Left lung (tissue), 10 donors: ENCODE results near the gene PHLDB2. TPM values are rescaled to one million over a fixed set of nuclear protein-coding genes. Genes with fewer than 3 reads are reported as not detected.
A peak's percentile ranks its signal among the peaks of the same experiment; 100 is the strongest.

Experiments
- ATAC-seq: fragments of 200-7000 bp; cut with Tn5 transposase; one replicate; pipeline ENCODE4 v1.9.1; 2020; ENCODE audit warnings: moderate library complexity
- DNase-seq, 4 donors: peaks; one replicate each; pipeline ENCODE4 v3.0.0-alpha.2; 2013 to 2020
- H3K27ac ChIP-seq, 2 donors: fragments of 200-600 bp; sonication (generic) in 1 of 2; one replicate each; pipeline versions ENCODE4 v1.5.0 to v1.8.0; 2020 to 2021
- H3K27me3 ChIP-seq, 2 donors: fragments of 200-600 bp; sonication (generic) in 1 of 2; one replicate each; pipeline versions ENCODE4 v1.5.0 to v1.8.0; 2020 to 2021
- H3K36me3 ChIP-seq, 2 donors: fragments of 200-600 bp; sonication (generic) in 1 of 2; one replicate each; pipeline versions ENCODE4 v1.5.0 to v1.8.0; 2020 to 2021
- H3K4me1 ChIP-seq, 2 donors: fragments of 200-600 bp; one replicate each; pipeline ENCODE4 v1.8.0; 2021
- H3K4me3 ChIP-seq, 2 donors: fragments of 200-600 bp; sonication (generic) in 1 of 2; one replicate each; pipeline versions ENCODE4 v1.5.0 to v1.8.0; 2020 to 2021; ENCODE audit warnings: mild to moderate bottlenecking in 1 of 2
- H3K9me3 ChIP-seq, 2 donors: fragments of 200-600 bp; sonication (generic) in 1 of 2; one replicate each; pipeline versions ENCODE4 v1.5.0 to v1.8.0; 2020 to 2021
- CTCF ChIP-seq, 2 donors: fragments of 200-600 bp; sonication (generic) in 1 of 2; IDR thresholded peaks; one replicate each; pipeline versions ENCODE4 v1.5.0 to v1.8.0; 2021; ENCODE audit warnings: antibody characterized with exemption in 2 of 2
- intact Hi-C, 2 donors: fragments of 100-400 bp; cut with DNase I; formaldehyde crosslinking; loops; one replicate each; pipeline versions ENCODE4 v1.11.2 to v1.14.2; 2022
- polyA plus RNA-seq, 6 donors: library from polyadenylated mRNA; unstranded; fragments of 120-200 nt; gene quantifications; one replicate each; pipeline ENCODE4 v1.2.1, GENCODE V29; 2013; ENCODE audit not compliant: insufficient read length in 6 of 6
- total RNA-seq, 2 donors: library from RNA; stranded (reverse); fragmentation: NEBNext Ultra II Directional; extraction: Animal tissue kit (Norgen Biotek cat#: 25700); gene quantifications; one replicate each; pipeline ENCODE4 v1.2.1, GENCODE V29; 2021
- donor health status: DM: no; HTN: yes; CAD: no.
- donor health status: DM: no; HTN: no; CAD: no.

The PHLDB2 gene
- total and polyA plus RNA-seq, 8 donors, result 38.0 to 71.0 (median 51.7) TPM

DNA sequence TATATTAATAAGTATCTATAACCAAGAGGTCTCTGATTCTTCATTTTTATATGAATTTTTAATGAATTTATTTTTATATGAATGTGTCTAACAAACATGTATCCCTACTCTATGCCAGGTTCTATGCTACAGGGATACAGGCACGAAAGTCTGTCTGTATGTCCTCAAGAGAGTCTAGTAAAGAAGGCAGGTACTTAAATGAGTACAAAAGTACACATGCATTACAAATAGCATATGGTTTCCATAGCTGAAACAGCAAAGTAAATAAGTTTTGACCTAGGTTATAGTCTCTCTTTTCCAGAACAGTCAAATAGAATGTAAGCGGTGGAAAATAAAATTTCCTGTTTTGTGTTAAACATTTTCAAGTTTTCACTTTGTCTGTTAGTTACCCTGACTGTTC, 106.4 kb downstream of the PHLDB2 start:
- Histone ChIP-seq H3K4me3 (no peak overlapping the region), H3K27me3 (no peaks in the 10 kb centered on the region), H3K4me1 (peaks cover 0 to 10% of the 10 kb centered on the region in 2 donors), H3K36me3 (peaks cover 0 to 8% of the 10 kb centered on the region in 2 donors), H3K9me3 (no peaks in the 10 kb centered on the region), H3K27ac (no peak overlapping the region)
- intact Hi-C loops, result loop anchor here (10.0 kb wide), 2 partner anchors 101 to 251 kb away; no protein-coding TSS in a partner anchor
- DNase-seq (no peak), ATAC-seq (no peak)
- TF ChIP-seq CTCF (IDR thresholded peaks at IDR 0.05), result no peak

GRCh38 chr3:111967068-111967467, 108.0 kb downstream of the PHLDB2 start:
- intact Hi-C loops, result loop anchor here (2.0 to 10.0 kb wide), 3 partner anchors 102 to 252 kb away; no protein-coding TSS in a partner anchor
- peak overlapping the region in 1 of 2 donors; percentile 55 for H3K27ac ChIP-seq

GRCh38 chr3:111967651-111968274, 108.7 kb downstream of the PHLDB2 start:
- intact Hi-C loops, result loop anchor here (2.0 to 10.0 kb wide), 3 partner anchors 103 to 253 kb away; no protein-coding TSS in a partner anchor
- Histone ChIP-seq H3K36me3 (peaks cover 0 to 8% of the 10 kb centered on the region in 2 donors), H3K9me3 (no peaks in the 10 kb centered on the region), H3K4me1 (peaks cover 0 to 10% of the 10 kb centered on the region in 2 donors), H3K27me3 (no peaks in the 10 kb centered on the region), H3K4me3 (no peak overlapping the region), H3K27ac (peak overlapping the region in 1 of 2 donors; percentile 55)
- ATAC-seq (peak; percentile 98), DNase-seq (peak; percentile 60 to 85 (median 75))
- TF ChIP-seq CTCF (IDR thresholded peaks at IDR 0.05), result peak; percentile 82 to 89

More at GRCh38 chr3:111967068-111967467, 108.0 kb downstream of the PHLDB2 start:
- Histone ChIP-seq H3K4me1 (peaks cover 0 to 10% of the 10 kb centered on the region in 2 donors), H3K36me3 (peaks cover 0 to 8% of the 10 kb centered on the region in 2 donors), H3K27me3 (no peaks in the 10 kb centered on the region), H3K4me3 (no peak overlapping the region), H3K9me3 (no peaks in the 10 kb centered on the region)
- TF ChIP-seq CTCF (IDR thresholded peaks at IDR 0.05), result no peak
- no peak for DNase-seq
- peak; percentile 26 for ATAC-seq

- H3K4me1 ChIP-seq, result peaks cover 0 to 10% of the 10 kb centered on the region in 2 donors
- no peak for TF ChIP-seq CTCF (IDR thresholded peaks at IDR 0.05)
- ATAC-seq, result no peak
- H3K9me3 ChIP-seq, result no peaks in the 10 kb centered on the region
- H3K27me3 ChIP-seq, result no peaks in the 10 kb centered on the region
- no peak overlapping the region for H3K27ac ChIP-seq
- DNase-seq, result peak in 2 of 4 donors; percentile 85 to 86
- H3K36me3 ChIP-seq, result peaks cover 0 to 8% of the 10 kb centered on the region in 2 donors
- H3K4me3 ChIP-seq, result no peak overlapping the region
- intact Hi-C loops, result loop anchor here (10.0 kb wide), 2 partner anchors 104 to 254 kb away; no protein-coding TSS in a partner anchor
Measured at GRCh38 chr3:111968319-111969054, 109.4 kb downstream of the PHLDB2 start.

DNA sequence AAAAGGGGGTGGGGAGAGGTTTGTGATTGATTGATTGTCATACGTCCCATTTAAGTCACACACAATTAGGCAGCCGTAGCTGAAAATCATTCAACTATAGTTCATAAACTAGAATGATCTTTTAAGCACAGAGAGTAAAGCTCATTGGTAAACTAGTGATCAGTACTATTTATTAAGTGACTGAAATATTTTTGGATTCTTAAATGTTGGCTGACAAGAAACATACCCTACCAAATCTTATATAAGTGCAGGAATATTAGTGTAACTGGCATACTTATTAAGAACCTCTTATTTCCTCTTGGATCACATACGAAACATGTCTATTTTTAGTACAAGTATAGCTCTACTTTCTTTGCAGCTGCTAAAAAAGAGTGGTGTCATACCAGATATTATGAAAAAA, 111.3 kb downstream of the PHLDB2 start:
- TF ChIP-seq CTCF (IDR thresholded peaks at IDR 0.05), result no peak
- H3K9me3 ChIP-seq, result no peaks in the 10 kb centered on the region
- H3K27ac ChIP-seq, result no peak overlapping the region
- H3K4me3 ChIP-seq, result no peak overlapping the region
- peaks cover 0 to 8% of the 10 kb centered on the region in 2 donors for H3K36me3 ChIP-seq
- no peaks in the 10 kb centered on the region for H3K27me3 ChIP-seq
- ATAC-seq (no peak), DNase-seq (peak in 2 of 4 donors; percentile 56 to 63)
- intact Hi-C loops, result no loop called here
- peaks cover 0 to 10% of the 10 kb centered on the region in 2 donors for H3K4me1 ChIP-seq
